IPS-18c (cell line): ENCODE results near the gene FUS.
"Not testable (repeated sequence)": the region's sequence is repeated elsewhere in the genome, so short reads cannot be mapped to it uniquely, and the experiment has no call there.

Experiments
- H3K4me3 ChIP-seq: 2 replicates; pipeline ENCODE4 v1.7.0; 2013; ENCODE audit warnings: low read depth, mild to moderate bottlenecking, low read length, moderate library complexity; ENCODE audit not compliant: insufficient read depth
- H3K9me3 ChIP-seq: one replicate; pipeline ENCODE4 v1.6.1; 2013; ENCODE audit warnings: mild to moderate bottlenecking, low read length, moderate library complexity; ENCODE audit not compliant: control insufficient read depth, insufficient read depth

The FUS gene

DNA sequence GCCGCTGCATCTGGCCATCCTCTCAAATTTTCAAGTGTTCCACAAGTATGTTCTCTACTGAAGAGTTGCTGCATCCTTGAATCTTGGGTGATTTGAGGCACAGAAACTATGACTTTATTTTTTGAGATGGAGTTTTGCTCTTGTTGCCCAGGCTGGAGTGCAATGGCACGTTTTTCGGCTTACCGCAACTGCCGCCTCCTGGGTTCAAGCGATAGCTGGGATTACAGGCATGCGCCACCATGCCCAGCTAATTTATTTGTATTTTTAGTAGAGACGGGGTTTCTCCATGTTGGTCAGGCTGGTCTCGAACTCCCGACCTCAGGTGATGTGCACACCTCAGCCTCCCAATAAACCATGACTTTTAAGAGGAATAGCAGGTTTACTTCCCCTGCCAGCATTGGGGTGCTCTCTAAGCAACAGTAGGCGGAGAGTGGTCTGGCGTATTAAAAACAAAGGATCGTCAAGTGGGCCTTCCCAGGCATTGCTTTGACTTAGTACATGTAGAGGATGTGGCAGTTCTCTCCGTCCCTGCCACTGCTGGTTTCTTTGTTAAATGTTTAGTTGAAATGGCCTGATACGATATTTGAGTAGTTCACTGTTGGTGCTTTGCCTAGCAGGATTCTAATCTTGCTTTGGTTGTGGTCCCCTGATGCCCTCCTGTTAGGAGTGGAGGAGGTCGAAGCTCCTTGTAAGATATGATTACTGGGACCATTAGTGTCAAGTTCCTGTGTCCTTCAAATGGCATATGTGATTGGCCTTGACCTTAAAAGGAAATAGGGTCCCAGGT, 13.1 kb downstream of the FUS start:
- Histone ChIP-seq H3K4me3 (no peak overlapping the region), H3K9me3 (no peaks in the 10 kb centered on the region)

DNA sequence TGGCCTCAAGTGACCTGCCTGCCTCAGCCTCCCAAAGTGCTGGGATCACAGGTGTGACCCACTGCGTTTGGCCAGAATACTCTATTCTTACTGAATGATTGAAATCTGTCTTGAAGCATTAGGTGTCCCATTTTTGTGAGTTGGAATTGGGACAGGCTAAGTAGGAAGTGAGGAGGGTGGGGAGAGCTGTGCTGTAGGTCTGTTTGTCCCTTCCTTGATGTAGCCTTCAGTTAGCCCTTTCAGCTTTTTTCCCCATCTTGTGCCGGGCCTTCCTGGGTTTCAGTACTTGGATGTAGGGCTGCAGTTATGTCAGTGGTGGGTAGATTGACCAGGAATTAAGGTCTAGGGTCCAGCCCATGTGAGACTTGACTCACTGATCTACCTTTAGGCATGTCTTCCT, 13.9 kb downstream of the FUS start:
- Histone ChIP-seq H3K4me3 (no peak overlapping the region), H3K9me3 (no peaks in the 10 kb centered on the region)

DNA sequence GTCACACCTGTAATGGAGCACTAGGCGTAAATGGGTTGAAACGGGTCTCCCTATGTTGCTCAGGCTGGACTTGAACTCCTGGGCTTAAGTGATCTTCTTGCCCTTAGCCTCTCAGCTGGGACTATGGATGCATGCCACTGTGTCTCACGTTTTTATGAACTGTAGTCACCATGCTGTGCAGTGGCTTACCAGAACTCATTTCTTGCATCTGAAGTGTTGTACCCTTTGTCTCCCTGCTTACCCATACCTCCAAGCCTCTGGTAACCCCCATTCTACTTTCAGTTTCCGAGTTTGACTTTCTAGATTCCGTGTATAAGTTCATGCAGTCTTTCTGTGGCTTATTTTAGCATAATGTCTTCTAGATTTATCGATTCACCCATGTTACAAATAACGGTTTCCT, 15.0 kb downstream of the FUS start:
- H3K4me3 ChIP-seq: no peak overlapping the region
- H3K9me3 ChIP-seq: no peaks in the 10 kb centered on the region

DNA sequence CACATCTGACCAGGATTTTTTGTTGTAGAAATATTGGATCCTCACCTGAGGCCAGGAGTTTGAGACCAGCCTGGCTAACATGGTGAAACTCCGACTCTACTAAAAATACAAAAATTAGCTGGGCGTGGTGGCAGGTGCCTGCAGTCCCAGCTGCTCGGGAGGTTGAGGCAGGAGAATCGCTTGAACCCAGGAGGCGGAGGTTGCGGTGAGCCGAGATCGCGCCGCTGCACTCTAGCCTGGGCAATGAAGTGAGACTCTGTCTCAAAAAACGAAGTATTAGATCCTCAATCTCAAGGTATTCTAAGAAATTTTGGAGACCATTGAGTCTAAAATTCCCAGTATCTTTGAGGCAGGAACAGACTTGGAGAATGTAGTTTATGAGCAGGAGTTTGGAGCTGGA, 15.9 kb downstream of the FUS start:
- not testable (repeated sequence) for H3K9me3 ChIP-seq, H3K4me3 ChIP-seq

DNA sequence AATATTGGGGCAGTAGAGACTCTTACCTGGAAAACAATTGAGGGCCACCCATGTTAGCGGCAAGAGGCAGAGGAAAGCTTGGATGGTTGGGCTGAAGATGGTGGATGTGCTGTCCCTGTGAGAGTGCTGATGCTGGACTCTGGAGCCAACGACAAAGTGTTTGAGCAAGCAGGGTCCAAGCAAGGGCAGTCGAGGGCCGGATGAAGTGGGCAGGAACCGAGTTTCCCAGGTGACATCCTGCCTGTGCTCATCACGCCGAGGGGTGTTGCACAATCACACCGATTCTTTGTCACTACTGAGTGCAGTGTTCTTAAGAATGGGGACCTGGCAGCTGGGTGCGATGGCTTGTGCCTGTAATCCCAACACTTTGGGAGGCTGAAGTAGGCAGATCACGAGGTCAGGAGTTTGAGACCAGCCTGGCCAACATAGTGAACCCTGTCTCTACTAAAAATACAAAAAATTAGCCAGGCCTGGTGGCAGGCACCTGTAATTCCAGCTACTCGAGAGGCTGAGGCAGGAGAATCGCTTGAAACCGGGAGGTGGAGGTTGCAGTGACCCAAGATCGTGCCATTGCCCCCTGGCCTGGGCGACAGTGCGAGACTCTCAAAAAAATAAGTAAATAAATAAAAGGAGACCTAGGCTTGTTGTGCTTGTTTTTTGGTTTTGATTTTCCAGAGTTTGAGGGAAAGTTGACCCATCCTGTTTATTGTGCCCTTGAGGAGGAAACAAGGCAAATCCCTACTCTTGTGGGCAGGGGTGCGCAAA, 16.6 kb downstream of the FUS start:
- no peak overlapping the region for H3K4me3 ChIP-seq
- no peaks in the 10 kb centered on the region for H3K9me3 ChIP-seq

DNA sequence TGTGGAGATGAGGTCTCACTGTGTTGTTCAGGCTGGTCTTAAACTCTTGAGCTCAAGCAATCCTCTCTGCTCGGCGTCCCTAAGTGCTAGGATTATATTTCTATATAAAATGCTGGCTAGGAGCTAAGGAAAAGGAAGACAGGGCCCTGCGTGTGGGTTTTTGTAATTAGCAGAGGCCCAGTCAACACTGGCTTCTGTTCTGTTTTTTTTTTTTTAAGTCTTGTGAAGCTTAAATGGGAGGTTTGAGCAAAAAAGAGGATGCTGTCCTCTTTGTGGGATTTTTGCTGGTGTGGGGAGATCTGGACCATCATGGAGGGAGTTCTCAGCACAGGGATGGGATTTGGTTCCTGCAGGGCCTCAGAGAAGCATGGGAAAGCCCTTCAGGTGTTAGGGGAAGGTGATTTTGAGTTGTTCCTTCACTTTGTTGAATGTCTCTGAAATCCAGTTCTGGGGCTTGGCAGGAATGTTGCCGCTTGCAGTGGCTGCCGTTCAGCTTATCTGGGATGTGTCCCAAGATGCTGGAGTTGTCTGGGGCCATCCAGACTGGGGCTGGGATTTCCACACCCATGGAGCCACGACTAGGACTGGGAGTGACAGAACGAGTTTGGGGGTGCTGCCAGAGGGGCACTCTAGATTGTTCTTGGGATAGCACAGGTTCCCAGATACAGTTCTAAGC, 18.4 kb downstream of the FUS start:
- no peaks in the 10 kb centered on the region for H3K9me3 ChIP-seq
- H3K4me3 ChIP-seq: no peak overlapping the region

DNA sequence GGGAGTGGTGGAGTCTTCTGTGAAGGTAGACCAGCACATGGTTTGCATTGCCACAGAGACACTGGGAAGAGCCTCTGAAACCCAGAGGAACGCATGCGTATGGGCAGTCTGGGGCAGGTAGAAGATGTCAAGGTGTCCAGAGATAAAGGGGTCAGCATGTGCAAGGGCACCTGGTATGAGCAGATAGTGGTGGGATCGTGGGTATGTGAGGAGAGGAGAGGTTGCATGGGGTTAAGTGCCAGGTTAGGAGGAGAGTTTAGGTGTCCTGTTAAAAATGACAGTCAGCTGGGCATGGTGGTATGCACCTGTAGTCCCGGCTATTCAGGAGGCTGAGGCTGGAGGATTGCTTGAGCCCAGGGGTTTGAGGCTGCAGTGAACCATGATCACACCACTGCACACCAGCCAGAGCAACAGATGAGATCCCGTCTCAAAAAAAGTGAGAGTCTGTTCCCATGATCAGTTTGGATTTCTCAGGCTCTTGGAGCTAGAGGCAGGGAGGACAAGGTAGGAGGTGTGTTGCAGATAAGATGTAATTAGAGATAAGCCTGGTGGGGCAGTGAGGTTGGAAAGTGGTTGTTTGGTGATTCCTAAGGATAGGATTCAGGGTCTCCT, 19.6 kb downstream of the FUS start:
- Histone ChIP-seq H3K4me3 (no peak overlapping the region), H3K9me3 (no peaks in the 10 kb centered on the region)

DNA sequence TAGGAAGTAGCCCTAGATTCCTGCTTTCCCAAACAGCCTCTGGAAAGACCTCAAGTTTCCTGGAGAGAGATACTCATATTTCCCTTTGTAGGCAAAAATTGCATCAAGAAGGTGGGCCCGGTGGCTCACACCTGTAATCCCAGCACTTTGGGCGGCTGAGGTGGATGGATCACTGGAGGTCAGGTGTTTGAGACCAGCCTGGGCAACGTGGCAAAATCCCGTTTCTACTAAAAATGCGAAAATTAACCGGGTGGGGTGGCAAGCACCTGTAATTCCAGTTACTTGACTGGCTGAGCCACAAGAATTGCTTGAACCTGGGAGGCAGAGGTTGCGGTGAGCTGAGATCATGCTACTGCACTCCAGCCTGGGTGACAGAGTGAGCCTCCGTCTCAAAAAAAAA, 20.2 kb downstream of the FUS start:
- H3K4me3 ChIP-seq, H3K9me3 ChIP-seq: not testable (repeated sequence)

DNA sequence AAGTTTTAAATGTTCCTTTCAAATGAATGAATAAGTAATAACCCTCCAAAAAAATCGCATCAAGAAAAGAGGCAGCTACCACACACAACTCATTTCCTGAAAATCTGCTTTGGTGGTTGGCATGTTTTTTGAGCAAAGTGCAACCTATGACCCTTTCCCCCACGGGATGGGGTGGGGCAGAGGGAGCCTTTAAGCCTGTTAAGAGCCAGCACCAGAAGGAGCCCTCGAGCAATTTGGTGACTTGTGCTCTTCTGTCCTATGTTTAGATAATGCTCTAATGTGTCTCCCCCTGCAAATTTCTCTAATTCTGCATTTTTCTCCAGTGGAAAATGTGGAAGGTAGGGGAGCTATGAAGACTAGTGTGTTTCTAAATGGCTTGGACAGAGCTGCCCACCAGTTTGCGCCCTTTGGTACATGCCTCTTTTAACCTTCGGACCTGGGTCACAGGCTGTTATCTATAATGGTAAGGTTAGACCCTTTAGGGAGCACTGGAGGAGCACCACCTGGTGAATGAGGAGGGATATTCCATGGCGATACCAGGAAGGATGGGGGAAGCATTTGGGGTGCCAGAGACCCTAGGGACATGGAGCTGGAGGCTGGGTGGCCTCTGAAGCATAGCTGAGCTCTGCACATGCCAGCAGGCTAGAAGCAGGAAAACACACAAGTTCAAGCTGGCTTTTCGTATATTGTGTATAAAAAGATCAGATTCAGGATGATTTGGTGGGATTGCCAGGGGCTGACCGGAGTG, 21.1 kb downstream of the FUS start:
- Histone ChIP-seq H3K4me3 (no peak overlapping the region; the same call in 1 of the 2 replicates), H3K9me3 (no peaks in the 10 kb centered on the region)

DNA sequence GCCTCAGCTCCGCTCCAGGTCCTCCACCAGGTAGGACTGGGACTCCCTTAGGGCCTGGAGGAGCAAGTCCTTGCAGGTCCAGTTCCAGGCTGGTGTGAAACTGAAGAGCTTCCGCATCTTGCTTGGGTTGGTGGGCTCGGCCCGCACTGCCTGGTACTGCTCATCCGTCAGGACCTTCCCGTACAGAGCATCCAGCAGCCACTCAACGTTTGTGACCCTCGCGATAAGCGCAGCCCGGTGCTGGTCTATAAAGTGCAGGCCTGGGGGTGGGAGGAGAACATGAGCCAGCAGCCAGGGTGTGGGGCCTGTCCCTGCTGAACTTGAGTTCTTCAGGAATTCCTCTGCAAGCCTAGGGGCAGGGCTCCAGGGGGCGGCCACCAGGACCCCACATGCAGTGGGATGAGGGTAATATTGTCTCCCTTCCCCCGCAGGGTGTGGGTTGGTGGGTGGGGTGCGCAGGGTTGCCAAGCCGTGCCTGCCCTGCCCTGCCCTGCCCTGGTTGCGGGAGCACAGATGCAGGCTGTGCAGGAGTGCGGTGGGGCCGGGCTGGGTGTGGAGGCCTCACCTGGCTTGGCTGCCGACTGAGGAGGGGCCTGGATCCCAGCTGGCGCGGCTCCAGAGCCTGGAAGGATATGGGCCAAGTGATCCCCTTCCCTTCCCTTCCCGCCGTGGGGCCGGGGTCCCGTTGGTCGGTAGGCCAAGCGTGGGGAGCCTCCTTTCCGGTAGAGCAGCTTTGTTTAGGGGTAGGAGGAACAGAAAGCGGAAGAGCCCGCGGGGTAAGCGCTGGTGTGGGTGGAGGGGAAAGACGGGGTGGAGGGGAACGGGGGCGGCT, 21.9 kb downstream of the FUS start:
- no peaks in the 10 kb centered on the region for H3K9me3 ChIP-seq
- peak overlapping the region; percentile 64 for H3K4me3 ChIP-seq

DNA sequence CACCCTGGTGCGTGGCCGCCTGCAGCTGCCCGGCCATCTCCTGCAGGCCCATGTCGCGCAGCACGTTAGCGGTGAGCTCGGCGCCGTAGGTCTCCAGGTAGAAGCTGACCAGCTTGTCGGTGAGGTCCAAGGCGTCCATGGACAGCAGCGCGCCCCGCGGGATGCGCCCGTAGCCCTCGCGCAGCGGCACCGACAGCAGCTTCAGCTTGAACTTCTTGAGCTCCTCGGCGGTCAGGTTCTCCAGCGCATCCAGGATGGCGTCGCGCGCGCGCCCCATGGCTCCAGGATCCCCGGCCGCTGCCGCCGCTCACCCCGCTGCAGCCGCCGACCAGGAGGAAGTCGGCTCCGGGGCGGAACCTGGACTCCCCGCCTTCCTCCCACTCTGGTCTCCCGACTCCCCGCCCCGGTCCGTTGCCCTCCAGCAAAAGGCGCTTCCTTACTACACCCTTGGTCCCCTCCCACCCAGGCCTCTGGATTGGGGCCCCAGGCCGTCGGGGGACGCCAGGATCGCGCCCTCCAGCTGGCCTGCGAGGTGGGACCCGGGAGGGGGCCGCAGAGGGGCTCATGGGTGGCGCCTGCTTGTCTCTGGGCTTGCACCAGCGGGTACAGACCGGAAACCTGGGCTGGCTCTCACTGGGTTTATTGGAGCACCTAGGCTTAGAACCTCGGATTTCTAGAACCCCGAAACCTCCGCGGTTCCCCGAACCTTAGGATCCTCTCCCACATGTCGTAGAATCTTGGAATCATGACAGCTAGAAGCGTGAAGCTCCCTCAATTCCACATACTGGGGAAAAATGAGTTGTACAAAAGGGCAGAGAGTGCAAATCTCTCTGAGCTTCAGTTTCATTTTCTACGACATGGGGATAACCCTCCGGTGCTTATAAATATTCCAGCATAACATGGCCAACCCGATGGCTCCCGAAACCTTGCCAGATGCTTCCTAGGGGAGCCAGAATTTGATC, 22.8 kb downstream of the FUS start, which contains the start of gene PYCARD:
Gene PYCARD (minus strand): TSS at position 347 of the 962 bp plus-strand sequence. CDS start 70 bp downstream, at position 277.
- peak within 1 kb of the TSS; percentile 64 for H3K4me3 ChIP-seq

DNA sequence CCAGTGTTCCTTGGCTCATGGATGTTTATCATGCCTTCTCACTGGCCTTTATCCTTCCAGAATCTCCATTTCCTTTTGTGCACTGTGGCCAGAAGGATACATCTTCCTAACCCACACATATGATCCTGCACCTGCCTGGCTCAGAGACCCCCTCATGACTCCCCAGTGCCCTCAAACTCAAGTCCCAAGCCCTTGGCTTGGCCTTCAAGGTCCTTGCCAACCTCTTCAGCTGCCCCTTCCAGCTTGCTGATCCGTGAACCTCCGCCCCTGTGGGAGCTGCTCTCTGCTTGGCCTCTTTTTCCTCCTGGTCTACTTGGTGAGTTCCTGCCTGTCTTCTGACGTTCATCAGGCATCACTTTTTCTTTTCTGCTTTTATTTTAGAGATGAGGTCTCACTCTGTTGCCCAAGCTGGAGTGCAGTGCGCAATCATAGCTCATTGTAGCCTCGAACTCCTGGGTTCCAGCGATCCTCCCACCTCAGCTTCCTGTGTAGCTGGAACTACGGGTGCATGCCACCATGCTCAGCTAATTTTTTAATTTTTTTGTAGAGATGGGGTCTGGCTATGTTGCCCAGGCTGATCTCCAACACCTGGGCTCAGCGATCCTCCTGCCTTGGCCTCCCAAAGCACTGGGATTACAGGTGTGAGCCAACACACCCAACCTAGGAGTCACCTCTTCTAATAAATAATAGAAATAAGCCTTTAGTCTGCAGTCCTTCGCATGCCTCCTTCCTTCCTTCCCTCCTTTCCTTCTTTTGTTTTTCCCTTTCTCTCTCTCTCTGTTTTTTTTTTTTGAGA, 25.1 kb downstream of the FUS start:
- Histone ChIP-seq H3K9me3 (no peaks in the 10 kb centered on the region), H3K4me3 (no peak overlapping the region)

More for the DNA sequence above, 22.8 kb downstream of the FUS start, which contains the start of gene PYCARD:
- no peaks in the 10 kb centered on the region for H3K9me3 ChIP-seq

DNA sequence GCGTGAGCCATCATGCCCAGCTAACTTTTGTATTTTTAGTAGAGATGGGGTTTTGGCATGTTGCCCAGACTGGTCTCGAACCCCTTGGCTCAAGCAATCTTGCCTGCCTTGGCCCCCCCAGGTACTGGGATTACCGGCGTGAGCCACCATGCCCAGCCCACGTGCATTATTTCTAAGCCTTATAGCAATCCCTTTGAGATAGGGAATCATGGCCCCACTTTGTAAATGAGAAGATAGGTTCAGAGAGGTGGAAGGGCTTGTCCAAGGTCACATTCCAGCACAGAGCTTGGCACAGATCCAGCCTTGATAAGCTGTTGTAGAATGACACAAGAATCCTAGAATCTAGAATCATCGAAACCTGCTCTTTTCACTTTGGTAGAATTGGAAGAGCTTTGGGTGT, 26.8 kb downstream of the FUS start:
- Histone ChIP-seq H3K9me3 (no peaks in the 10 kb centered on the region), H3K4me3 (no peak overlapping the region)

DNA sequence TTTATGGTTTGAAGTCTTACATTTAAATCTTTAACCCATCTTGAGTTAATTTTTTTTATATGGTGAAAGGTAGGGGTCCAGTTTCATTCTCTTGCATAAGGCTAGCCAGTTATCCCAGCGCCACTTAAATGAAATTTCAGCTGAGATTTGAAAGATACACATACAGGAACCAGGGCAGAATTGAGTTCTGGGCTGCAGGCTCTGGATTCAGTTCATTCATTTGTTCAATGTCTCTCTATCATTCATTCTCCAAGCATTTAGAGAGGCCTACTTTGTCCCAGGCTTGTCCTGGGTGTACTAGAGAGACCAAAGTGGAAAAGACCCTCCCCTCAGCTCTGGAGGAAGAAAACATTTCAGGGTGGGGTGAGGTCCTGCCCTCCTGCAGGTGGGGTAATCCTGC, 33.4 kb downstream of the FUS start:
- Histone ChIP-seq H3K9me3 (no peaks in the 10 kb centered on the region), H3K4me3 (no peak overlapping the region)
